GM13976 (cell line): Measurements from ENCODE around the gene KCNN4.

Experiments
- DNase-seq: peaks from one replicate; pipeline ENCODE4 v3.0.0; 2012; ENCODE audit warnings: low spot score
- CTCF ChIP-seq: IDR thresholded peaks from 2 replicates; pipeline ENCODE4 v1.5.1; 2012; ENCODE audit warnings: borderline replicate concordance, mild to moderate bottlenecking; ENCODE audit not compliant: insufficient read depth; ENCODE audit errors: extremely low read depth, missing control alignments, control extremely low read depth
- in situ Hi-C: fragments of 300-500 bp; cut with MboI; formaldehyde crosslinking; loops from one replicate; pipeline ENCODE4 v1.12.0; 2022; ENCODE audit warnings: low sequenced_read_pairs, mixed read lengths, inconsistent platforms; ENCODE audit not compliant: unreplicated experiment

Gene KCNN4

GRCh38 chr19:43749152-43749551, 31.6 kb downstream of the KCNN4 start:
- in situ Hi-C loops, result loop anchor here (5.0 kb wide), 1 partner anchor 33 kb away; the partner anchor contains the start of gene KCNN4
- no peak for TF ChIP-seq CTCF
- no peak for DNase-seq

GRCh38 chr19:43748685-43749084, 32.1 kb downstream of the KCNN4 start:
- DNase-seq, result no peak
- in situ Hi-C loops, result loop anchor here (5.0 kb wide), 1 partner anchor 34 kb away; the partner anchor contains the start of gene KCNN4
- no peak for TF ChIP-seq CTCF

GRCh38 chr19:43748205-43748594, 32.6 kb downstream of the KCNN4 start:
- DNase-seq, result no peak
- no peak for TF ChIP-seq CTCF
- in situ Hi-C loops, result loop anchor here (5.0 kb wide), 1 partner anchor 34 kb away; the partner anchor contains the start of gene KCNN4

- DNase-seq, result peak; percentile 69
- no peak for TF ChIP-seq CTCF
- in situ Hi-C loops, result loop anchor here (5.0 kb wide), 1 partner anchor 35 kb away; the partner anchor contains the start of gene KCNN4
Observed at GRCh38 chr19:43747557-43748204, 33.1 kb downstream of the KCNN4 start.

- DNase-seq, result no peak
- TF ChIP-seq CTCF, result no peak
- in situ Hi-C loops, result no loop called here
Observed at GRCh38 chr19:43743059-43743458, 37.7 kb downstream of the KCNN4 start.

GRCh38 chr19:43741075-43741825, 39.5 kb downstream of the KCNN4 start:
- in situ Hi-C loops, result no loop called here
- DNase-seq, result no peak
- no peak for TF ChIP-seq CTCF
